GM20431 (cell line): ENCODE measurements around the gene KDM6A.

ENCODE experiments used
- in situ Hi-C: fragments of 300-500 bp; cut with MseI, MboI; formaldehyde crosslinking; loops from one replicate; pipeline ENCODE4 v1.15.0; 2020; ENCODE audit warnings: low sequenced_read_pairs; ENCODE audit not compliant: unreplicated experiment

KDM6A gene

GRCh38 chrX:45145492-45146215 is 272.7 kb downstream of the KDM6A start:
- in situ Hi-C loops, result no loop called here

- in situ Hi-C loops, result no loop called here
These were observed 277.8 kb downstream of the KDM6A start for GRCh38 chrX:45150821-45151220.

- in situ Hi-C loops, result no loop called here
These were observed 281.0 kb downstream of the KDM6A start for GRCh38 chrX:45154033-45154360.

GRCh38 chrX:45154462-45154861 is 281.5 kb downstream of the KDM6A start:
- in situ Hi-C loops, result no loop called here

- in situ Hi-C loops, result no loop called here
These were observed 284.7 kb downstream of the KDM6A start for GRCh38 chrX:45157647-45158046.
